ENCODE measurements around the gene SNX15.

DNA sequence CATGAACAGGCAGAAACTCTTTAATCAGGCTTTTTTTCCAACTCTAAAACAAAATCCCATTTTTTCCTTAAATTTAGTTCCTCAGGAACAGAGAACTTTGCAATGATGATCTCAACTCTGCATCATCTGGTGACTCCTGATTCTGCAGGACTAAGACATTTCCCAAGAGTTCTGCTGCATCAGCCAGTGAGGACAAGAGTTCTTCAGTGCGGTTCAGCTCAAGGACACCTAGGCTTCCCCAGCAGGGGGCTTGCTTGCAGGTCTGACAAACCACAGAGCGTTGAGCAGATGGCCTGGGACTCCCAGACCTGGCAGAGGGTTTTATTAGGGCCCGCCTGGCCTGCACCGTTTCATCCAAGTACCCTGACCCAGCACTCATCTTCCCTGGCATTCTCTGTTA lies 50.2 kb downstream of the SNX15 start:
- TF ChIP-seq, protein P1, sequence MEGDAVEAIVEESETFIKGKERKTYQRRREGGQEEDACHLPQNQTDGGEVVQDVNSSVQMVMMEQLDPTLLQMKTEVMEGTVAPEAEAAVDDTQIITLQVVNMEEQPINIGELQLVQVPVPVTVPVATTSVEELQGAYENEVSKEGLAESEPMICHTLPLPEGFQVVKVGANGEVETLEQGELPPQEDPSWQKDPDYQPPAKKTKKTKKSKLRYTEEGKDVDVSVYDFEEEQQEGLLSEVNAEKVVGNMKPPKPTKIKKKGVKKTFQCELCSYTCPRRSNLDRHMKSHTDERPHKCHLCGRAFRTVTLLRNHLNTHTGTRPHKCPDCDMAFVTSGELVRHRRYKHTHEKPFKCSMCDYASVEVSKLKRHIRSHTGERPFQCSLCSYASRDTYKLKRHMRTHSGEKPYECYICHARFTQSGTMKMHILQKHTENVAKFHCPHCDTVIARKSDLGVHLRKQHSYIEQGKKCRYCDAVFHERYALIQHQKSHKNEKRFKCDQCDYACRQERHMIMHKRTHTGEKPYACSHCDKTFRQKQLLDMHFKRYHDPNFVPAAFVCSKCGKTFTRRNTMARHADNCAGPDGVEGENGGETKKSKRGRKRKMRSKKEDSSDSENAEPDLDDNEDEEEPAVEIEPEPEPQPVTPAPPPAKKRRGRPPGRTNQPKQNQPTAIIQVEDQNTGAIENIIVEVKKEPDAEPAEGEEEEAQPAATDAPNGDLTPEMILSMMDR (IDR thresholded peaks at IDR 0.05; ENCODE audit: low read depth, low read length, poor library complexity, severe bottlenecking), result no peak
- TF ChIP-seq EZH2phosphoT487 (IDR thresholded peaks at IDR 0.05; ENCODE audit: borderline replicate concordance, low read length), result no peak
